Tibial artery (tissue), 4 donors: Measurements from ENCODE around the gene UBR1.
A peak's percentile ranks its signal among the peaks of the same experiment; 100 is the strongest.

Experiments used
- DNase-seq, 2 donors: peaks; one replicate each; pipeline ENCODE4 v3.0.0-alpha.2; 2019
- H3K27ac ChIP-seq, 2 donors: fragments of 200-600 bp; sonication (generic) in 1 of 2; 1 replicate in 1 of 2; 2 replicates in 1 of 2; pipeline ENCODE4 v1.5.1; 2018 to 2019; ENCODE audit warnings: mild to moderate bottlenecking in 1 of 2
- H3K27me3 ChIP-seq, 2 donors: fragments of 200-600 bp; sonication (generic) in 1 of 2; one replicate each; pipeline versions ENCODE4 v1.5.1 to v1.6.0; 2016 to 2019
- H3K36me3 ChIP-seq, 3 donors: fragments of 200-600 bp; sonication (generic) in 2 of 3; one replicate each; pipeline ENCODE4 v1.5.1; 2016 to 2019; ENCODE audit warnings: mild to moderate bottlenecking in 2 of 3
- H3K4me1 ChIP-seq, 4 donors: fragments of 200-600 bp; sonication (generic) in 2 of 4; 1 replicate in 3 of 4; 2 replicates in 1 of 4; pipeline ENCODE4 v1.5.1; 2016 to 2019
- H3K4me3 ChIP-seq, 2 donors: fragments of 200-600 bp; sonication (generic) in 1 of 2; 1 replicate in 1 of 2; 2 replicates in 1 of 2; pipeline ENCODE4 v1.5.1; 2018 to 2019; ENCODE audit warnings: mild to moderate bottlenecking in 2 of 2
- H3K9me3 ChIP-seq, 3 donors: fragments of 200-600 bp; sonication (generic) in 1 of 3; one replicate each; pipeline ENCODE4 v1.5.1; 2016 to 2019
- intact Hi-C: fragments of 100-400 bp; cut with DNase I; formaldehyde crosslinking; loops from one replicate; pipeline ENCODE4 v1.15.0; 2023; ENCODE audit warnings: low total_unique reads
- TF ChIP-seq, protein P1 (sequence below), 2 experiments: fragments of 200-600 bp in 1 of 2; fragments of 450-650 bp in 1 of 2; IDR thresholded peaks; one replicate each; pipeline ENCODE4 v1.5.1; 2017 to 2019; ENCODE audit warnings: antibody characterized with exemption in 2 of 2, mild to moderate bottlenecking in 1 of 2, moderate library complexity in 1 of 2

Gene UBR1

GRCh38 chr15:42999201-42999779 lies 106.5 kb downstream of the UBR1 start:
- Histone ChIP-seq H3K36me3 (peaks cover 31 to 65% (median 31%) of the 10 kb centered on the region in 3 donors), H3K9me3 (no peaks in the 10 kb centered on the region), H3K27me3 (no peaks in the 10 kb centered on the region), H3K4me1 (no peaks in the 10 kb centered on the region), H3K4me3 (no peak overlapping the region), H3K27ac (no peak overlapping the region)
- intact Hi-C loops = no loop called here
- DNase-seq = no peak
- TF ChIP-seq, protein P1, sequence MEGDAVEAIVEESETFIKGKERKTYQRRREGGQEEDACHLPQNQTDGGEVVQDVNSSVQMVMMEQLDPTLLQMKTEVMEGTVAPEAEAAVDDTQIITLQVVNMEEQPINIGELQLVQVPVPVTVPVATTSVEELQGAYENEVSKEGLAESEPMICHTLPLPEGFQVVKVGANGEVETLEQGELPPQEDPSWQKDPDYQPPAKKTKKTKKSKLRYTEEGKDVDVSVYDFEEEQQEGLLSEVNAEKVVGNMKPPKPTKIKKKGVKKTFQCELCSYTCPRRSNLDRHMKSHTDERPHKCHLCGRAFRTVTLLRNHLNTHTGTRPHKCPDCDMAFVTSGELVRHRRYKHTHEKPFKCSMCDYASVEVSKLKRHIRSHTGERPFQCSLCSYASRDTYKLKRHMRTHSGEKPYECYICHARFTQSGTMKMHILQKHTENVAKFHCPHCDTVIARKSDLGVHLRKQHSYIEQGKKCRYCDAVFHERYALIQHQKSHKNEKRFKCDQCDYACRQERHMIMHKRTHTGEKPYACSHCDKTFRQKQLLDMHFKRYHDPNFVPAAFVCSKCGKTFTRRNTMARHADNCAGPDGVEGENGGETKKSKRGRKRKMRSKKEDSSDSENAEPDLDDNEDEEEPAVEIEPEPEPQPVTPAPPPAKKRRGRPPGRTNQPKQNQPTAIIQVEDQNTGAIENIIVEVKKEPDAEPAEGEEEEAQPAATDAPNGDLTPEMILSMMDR (IDR thresholded peaks at IDR 0.05) = no peak

GRCh38 chr15:42996871-42997270 lies 109.0 kb downstream of the UBR1 start:
- intact Hi-C loops = no loop called here
- no peak for DNase-seq
- peaks cover 0 to 18% (median 8%) of the 10 kb centered on the region in 4 donors for H3K4me1 ChIP-seq
- no peaks in the 10 kb centered on the region for H3K27me3 ChIP-seq
- H3K36me3 ChIP-seq = peaks cover 13 to 44% (median 15%) of the 10 kb centered on the region in 3 donors
- no peaks in the 10 kb centered on the region for H3K9me3 ChIP-seq
- no peak overlapping the region for H3K27ac ChIP-seq
- H3K4me3 ChIP-seq = no peak overlapping the region
- TF ChIP-seq, protein P1 (IDR thresholded peaks at IDR 0.05) = no peak

DNA sequence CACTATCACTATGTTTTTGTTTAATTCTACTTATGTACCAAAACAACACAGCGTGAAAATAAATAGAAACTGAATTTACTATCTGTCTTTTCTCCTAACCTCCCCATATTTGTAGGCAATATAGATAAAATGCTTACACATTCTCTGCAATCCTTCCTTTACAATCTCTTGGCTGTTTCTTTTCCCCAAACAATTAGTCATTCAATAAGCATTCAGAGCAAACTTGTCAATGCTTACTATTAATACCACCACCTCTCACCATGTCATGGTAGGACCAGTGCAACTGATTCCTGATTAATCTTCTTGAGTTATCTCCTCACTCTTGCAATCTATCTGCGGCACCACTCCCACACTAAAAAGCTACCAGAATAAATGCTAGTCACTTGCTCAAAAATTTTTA lies 111.3 kb downstream of the UBR1 start:
- no peak for DNase-seq
- Histone ChIP-seq H3K4me1 (peaks cover 0 to 20% (median 8%) of the 10 kb centered on the region in 4 donors), H3K4me3 (no peak overlapping the region), H3K9me3 (no peaks in the 10 kb centered on the region), H3K36me3 (peaks cover 13 to 40% (median 16%) of the 10 kb centered on the region in 3 donors), H3K27ac (no peak overlapping the region), H3K27me3 (no peaks in the 10 kb centered on the region)
- intact Hi-C loops = no loop called here
- TF ChIP-seq, protein P1 (IDR thresholded peaks at IDR 0.05) = no peak

- H3K9me3 ChIP-seq = no peaks in the 10 kb centered on the region
- H3K27ac ChIP-seq = peak overlapping the region; percentile 8 to 23
- no peak for DNase-seq
- intact Hi-C loops = no loop called here
- no peak overlapping the region for H3K4me3 ChIP-seq
- peaks cover 28 to 41% (median 32%) of the 10 kb centered on the region in 3 donors for H3K36me3 ChIP-seq
- peaks cover 0 to 20% (median 8%) of the 10 kb centered on the region in 4 donors for H3K4me1 ChIP-seq
- TF ChIP-seq, protein P1 (IDR thresholded peaks at IDR 0.05) = no peak
- no peaks in the 10 kb centered on the region for H3K27me3 ChIP-seq
Measured at GRCh38 chr15:42992626-42993025, 113.2 kb downstream of the UBR1 start.

- no peak for DNase-seq
- Histone ChIP-seq H3K4me1 (peaks cover 0 to 2% (median 0%) of the 10 kb centered on the region in 4 donors), H3K36me3 (peaks cover 57 to 72% (median 60%) of the 10 kb centered on the region in 3 donors), H3K9me3 (no peaks in the 10 kb centered on the region), H3K4me3 (no peak overlapping the region), H3K27ac (no peak overlapping the region), H3K27me3 (no peaks in the 10 kb centered on the region)
- intact Hi-C loops = no loop called here
- TF ChIP-seq, protein P1 (IDR thresholded peaks at IDR 0.05) = no peak
Measured at GRCh38 chr15:42986693-42987342, 119.0 kb downstream of the UBR1 start.
